ENCODE results near the gene G6PC1.
"Not testable (repeated sequence)": the region's sequence is repeated elsewhere in the genome, so short reads cannot be mapped to it uniquely, and the experiment has no call there.

G6PC1 gene

DNA sequence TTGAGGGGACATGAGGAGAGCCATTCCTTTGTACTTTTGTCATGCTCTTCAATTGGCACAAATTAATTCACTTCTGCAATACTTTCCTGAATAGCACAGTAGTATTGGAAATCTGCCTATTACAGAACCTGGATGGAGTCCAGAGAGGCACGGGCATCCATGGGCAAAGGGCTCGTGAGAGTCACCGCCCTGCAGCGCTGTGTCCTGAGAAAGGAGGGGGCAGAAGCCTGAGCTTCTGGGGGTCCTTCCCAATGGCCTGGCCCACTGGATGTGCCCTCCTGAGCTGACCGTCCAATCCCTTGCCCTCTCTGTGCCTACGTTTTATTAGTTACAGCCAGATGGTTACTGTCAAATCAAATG lies 3.5 kb downstream of the G6PC1 start:
- DNase-seq: no peak

DNA sequence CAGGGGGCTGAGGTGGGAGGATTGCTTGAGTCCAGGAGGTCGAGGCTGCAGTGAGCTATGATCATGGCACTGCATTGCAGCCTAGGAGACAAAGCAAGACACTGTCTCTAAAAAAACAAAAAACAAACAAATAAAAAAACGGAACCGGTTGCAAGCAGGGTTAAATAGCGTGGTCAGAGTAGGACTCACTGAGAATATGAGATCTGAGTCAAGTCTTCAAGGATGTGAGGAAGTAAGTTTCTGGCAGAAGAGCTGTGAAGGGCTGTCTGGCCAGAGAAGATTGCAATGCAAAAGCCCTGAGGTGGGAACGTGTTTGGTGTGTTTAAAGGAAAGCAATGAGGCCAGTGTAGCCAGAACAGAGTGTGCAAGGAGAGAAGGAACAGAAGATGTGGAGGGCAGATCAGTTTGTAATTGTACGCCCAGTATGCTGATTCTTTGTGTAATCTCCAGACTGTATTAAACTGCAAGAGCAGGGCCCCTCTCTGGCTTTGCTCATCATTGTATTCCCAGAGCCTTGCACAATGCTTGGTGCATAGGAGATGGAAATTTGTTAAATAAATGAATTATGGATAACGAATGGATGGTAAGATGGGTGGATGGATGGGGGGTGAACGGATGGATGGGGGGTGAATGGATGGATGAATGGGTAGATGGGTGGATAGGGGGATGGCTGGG lies 6.3 kb downstream of the G6PC1 start:
- DNase-seq: no peak

DNA sequence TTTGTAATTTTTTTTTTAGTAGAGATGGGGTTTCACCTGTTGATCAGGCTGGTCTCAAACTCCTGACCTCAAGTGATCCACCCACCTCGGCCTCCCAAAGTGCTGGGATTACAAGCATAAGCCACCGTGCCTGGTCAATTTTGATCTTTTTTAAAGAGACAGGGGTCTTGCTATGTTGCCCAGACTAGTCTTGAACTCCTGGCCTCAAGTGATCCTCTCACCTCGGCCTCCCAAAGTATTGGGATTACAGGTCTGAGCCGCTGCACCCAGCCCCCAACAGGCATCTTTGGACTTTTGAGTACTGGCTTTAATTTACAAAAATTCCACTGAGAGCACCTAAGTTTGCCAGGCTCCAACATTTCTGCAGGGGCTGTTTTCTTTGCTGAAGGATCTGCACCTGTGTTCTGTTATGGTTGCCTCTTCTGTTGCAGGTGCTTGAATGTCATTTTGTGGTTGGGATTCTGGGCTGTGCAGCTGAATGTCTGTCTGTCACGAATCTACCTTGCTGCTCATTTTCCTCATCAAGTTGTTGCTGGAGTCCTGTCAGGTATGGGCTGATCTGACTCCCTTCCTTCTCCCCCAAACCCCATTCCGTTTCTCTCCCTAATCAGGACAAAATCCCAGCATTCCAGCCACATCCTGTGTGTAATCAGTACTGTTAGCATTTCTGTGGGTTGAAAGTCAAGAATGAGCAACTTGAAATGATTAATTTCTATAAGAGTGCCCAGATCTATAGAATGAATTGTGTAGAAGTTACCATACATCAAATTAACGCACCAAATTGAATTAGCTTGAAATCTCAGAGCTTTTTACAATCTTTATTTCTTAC lies 8.5 kb downstream of the G6PC1 start:
- no peak for DNase-seq

DNA sequence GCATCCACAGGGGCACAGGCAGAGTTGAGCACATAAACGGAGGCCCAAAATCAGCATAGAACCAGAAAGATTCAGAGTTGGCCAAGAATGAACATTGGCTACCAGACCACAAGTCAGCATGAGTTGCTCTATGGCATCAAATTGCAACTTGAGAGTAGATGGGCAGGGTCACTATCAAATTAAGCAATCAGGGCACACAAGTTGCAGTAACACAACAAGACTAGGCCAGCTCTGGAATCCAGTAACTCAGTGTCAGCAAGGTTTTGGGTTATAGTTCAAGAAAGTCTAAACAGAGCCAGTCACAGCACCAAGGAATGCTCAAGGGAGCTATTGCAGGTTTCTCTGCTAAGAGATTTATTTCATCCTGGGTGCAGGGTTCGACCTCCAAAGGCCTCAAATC lies 12.9 kb downstream of the G6PC1 start:
- DNase-seq: no peak

DNA sequence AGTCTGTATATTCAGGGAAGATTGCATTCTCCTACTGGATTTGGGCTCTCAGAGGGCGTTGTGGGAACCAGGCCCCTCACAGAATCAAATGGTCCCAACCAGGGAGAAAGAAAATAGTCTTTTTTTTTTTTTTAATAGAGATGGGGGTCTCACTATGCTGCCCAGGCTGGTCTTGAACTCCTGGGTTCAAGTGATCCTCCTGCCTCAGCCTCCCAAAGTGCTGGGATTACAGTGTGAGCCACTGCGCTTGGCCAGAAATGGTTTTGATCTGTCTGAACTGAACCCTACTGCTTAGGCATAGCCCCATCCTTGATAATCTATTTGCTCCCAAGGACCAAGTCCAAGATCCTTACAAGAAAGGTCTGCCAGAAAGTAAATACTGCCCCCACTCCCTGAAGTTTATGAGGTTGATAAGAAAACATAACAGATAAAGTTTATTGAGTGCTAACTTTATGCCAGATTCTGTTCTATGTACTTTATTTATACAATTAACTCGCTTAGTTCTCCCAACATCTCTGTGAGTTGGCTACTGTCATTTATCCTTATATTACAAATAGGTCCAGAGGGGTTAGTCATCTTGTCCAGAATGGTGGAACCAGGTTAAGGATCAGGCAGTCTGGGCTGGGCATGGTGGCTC lies 13.5 kb downstream of the G6PC1 start:
- DNase-seq: no peak

DNA sequence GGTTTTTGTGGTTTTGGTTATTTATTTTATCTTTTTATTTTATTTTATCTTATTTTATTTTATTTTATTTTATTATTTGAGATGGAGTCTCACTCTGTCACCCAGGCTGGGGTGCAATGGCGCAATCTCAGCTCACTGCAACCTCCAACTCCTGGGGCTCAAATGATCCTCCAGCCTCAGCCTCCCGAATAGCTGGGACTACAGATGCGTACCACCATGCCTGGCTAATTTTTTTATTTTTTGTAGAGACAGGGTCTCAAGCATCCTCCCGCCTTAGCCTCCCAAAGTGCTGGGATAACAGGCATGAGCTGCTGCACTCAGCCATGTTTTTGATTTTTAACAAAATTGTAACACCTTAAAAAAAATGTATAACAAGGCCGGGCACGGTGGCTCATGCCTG lies 14.7 kb downstream of the G6PC1 start:
- not testable (repeated sequence) for DNase-seq

DNA sequence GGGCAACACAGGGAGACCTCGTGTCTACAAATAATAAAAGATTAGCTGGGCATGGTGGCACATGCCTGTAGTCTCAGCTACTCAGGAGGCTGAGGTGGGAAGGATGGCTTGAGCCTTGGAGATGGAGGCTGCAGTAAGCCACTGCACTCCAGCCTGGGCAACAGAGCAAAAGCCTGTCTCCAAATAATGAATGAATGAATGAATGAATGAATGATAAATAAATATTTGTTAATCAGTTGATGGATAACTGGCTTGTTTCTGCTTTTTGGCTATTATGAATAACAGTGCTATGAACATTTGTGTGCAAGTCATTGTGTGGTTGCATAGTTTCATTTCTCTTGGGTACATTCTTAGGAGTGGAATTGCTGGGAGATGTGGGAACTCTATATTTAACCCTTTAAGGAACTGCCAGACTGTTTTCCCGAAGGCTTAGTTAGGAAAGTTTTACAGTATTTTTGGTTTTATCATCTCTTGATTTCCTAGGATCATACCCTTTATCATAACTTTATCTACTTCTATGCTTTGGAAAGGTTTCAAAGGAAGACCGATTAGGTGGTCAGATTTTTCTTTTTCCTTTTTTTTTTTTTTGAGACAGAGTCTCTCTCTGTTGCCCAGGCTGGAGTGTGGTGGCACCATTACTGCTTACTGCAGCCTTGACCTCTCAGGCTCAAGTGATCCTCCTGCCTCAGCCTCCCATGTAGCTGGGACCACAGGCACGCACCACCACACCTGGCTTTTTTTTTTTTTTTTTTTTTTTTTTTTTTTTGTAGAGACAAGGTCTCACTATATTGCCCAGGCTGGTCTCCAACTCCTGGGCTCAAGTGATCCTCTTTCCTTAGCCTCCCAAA lies 16.0 kb downstream of the G6PC1 start:
- DNase-seq: not testable (repeated sequence)

DNA sequence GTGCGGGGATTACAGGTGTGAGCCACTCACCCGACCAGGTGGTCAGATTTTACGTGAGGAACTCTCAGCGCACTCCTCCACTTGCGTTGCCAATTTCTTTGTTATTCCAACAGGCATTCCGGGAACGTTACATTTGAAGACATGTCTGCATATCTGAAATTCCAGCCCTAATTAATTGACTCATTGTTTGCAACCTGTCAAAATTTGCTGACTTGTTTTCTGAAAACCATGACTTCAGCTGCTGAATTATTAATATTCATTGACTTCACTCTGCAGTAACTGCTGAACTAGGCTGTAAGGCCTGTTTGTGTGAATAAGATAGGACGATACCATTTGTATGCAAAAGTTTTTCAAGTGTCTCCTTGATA lies 16.6 kb downstream of the G6PC1 start:
- no peak for DNase-seq

DNA sequence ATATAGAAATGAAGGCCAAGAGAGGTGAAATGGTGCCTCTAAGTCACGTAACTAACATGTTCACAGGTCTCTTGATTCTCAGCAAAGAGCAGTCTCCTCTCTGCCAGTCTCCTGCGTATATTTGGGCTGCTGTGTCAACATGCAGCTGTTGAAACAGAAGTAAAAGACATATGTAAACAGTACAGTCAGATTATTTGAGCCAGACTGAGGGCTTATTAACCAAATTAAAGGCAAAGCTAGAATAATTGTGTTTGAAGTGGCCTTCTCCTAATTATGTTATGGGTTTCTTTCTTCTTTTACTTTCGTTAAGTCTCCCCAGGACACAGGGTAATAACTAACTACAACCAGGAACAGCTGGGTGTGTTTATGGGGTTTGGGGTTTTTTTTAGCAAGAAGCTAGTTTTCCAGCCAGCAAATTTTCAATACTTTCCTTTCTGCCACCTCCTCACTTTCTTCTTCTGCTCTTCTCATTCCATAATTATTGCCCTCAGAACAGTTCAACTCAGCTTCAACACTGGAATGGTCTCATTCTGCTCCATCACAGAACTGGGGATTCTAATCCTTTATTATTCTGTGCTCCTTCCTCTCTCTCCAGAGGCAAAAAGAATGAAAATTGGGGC lies 18.4 kb downstream of the G6PC1 start:
- DNase-seq: peak; percentile 88

DNA sequence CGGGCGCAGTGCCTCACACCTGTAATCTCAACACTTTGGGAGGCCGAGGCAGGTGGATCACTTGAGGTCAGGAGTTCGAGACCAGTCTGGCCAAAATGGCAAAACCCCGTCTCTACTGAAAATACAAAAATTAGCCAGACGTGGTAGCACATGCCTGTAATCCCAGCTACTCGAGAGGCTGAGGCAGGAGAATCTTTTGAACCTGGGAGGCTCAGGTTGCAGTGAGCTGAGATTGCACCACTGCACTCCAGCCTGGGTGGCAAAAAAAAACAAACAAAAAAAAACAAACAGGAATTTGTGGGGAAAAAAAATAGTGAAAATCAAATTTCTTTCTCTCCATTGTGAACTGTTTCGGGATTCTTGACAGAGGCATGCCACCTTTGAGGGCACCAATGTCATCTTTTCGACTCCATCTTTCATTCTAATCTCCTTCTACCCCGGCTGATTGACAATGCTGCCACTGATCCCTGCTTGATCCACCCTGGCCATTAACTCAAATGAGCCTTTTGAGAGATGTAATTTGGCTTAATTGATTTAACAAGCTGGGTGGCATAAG lies 19.0 kb downstream of the G6PC1 start:
- peak; percentile 3 for DNase-seq

DNA sequence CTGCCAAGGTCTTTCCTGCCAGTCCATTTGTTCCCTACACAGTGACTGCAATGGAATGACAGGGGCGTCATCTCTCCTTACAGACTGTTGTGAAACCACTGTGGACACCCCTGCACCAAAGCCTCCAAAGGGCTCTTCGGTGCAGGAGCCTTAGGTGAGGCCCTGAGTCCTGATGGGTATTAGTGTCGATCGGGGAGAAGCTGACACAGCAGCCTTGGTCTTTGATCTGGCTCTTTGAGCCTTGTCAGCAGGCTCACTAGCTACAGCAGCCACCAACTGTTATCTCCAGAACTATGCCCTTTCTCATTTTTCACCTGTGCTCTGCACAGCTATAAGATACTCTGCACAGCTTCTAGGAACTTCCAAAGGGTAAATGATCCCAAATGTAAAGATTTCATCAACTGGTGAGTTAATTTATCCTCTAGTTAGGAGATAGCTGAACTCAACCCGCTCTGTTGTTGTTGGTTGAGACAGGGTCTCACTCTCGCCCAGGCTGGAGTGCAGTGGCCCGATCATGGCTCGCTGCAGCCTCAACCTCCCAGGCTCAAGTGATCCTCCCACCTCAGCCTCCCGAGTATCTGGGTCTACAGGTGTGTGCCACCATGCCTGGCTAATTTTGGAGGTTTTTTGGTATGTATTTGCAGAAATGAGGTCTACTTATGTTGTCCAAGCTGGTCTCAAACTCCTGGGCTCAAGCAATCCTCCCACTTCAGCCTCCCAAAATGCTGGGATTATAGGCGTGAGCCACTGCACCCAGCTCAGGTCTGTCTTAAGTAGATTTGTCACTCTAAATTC lies 19.7 kb downstream of the G6PC1 start:
- DNase-seq: no peak

DNA sequence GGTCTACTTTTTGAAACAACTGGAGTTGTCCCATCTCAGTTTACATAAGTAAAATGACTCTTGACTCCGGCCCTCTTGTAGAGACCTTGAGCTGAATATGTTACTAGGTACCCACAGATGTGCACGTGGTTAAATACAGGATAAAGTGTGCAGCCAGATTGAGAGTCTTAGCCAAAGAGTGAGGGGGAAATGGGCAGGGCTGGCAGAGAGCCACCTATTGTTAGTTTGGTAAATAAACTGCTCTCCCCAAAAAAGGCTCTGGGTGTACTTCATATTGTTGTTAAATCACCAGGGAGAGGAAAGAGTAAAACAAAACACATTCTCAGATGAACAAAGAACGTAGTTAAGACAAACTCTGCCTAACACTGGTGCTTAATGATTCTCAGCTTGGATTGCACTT lies 20.3 kb downstream of the G6PC1 start:
- DNase-seq: peak; percentile 22

DNA sequence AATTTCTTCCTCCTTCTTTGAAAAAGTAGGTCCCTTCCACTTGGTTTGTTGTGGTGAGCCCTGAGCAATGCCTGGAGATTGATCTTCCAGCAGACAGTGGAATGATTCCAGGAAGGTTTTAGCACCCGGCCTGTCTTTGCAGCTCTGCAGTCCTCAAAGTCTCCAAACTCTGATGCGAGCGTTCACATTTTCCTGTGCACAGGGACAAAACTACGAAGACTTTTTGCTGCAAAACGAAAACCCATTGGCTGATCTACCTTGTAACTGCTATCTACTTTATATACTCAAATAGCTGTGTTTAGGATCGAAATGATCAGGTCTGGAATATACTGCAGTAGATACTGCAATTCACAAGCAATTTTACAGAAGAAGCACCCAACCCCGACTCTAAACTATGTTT lies 21.7 kb downstream of the G6PC1 start:
- DNase-seq: no peak

DNA sequence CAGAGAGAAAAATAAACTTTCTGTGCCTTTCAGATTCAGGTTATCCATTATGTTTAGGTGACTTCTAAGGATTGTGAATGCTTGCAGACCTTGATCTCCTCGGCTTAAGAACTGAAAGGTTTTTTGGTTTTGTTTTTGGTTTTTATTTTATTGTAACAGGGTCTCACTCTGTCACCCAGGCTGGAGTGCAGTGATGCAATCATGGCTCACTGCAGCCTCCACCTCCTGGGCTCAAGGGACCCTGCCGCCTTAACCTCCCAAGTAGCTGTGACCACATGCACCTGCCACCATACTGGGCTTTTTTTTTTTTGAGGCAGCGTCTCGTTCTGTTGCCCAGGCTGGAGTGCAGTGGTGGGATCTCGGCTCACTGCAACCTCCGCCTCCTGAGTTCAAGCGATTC lies 22.9 kb downstream of the G6PC1 start:
- not testable (repeated sequence) for DNase-seq

DNA sequence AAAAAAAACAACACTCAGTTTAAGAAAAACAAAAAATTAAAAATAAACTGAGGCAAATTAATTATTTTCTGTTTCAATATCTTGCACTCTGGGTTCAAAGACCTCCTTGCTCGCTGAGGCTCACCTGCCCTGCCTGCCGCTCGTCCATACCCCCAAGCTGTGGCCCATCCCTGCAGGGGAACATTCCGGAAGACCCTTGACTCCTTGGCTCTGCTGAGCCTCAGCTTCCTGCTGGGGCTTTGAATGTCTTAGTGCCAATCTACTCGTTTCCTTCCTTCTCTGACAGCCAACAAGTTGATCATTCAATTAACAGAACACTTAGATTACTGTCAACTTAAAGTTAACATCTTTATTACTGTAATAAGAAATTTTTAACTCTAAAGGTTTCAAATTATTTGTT lies 24.3 kb downstream of the G6PC1 start:
- no peak for DNase-seq

DNA sequence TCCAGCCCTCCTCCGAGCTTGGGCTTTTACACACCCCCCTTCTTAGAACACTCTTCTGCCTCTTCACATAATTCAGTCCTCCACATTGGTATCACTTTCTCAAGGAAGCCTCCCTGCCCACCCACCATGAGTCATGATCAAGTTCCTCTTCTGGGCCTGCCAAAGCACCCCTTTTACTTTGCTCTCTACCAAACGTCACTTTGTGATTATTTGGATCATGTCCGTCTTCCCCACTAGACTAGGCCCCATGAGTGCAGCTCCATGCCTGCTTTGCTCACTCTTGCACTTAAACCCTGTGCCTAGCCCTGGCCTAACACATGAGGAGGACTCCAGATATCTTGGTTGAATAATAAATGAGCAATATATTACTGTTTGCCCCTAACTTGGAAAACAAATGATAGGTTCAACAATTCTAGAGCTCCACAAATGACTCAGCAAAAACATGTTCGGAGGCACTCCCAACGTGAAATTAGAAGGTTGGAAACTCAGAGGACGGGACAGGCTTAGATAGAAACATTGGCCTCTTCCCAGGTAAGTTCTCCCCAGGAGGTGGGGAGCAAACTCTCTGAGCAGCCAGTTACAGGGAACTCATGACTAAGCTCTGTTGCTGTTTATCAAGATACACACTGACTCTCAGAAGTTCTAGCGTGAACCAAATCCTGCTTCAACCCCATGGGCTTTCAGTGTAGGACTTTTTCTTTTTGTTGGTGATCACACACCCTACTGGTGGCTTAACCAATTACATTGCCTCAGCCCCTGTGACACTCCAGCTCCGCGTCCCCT lies 28.3 kb downstream of the G6PC1 start:
- no peak for DNase-seq

DNA sequence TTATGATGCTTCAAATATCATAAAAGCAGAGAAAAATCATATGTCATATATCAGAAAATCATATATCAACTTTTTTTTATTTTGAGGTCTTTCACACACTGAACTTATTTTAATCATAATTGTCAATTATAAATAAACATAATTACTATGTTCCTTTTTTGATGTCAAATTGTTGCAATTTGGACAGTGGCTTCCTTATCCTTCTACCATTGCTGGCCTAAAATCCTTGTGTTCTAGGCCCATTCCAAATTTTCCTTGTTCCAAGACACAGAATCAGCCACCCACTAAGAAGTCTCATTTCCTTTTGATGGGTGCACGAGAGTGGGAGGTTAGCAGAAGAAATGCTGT lies 28.9 kb downstream of the G6PC1 start:
- no peak for DNase-seq

DNA sequence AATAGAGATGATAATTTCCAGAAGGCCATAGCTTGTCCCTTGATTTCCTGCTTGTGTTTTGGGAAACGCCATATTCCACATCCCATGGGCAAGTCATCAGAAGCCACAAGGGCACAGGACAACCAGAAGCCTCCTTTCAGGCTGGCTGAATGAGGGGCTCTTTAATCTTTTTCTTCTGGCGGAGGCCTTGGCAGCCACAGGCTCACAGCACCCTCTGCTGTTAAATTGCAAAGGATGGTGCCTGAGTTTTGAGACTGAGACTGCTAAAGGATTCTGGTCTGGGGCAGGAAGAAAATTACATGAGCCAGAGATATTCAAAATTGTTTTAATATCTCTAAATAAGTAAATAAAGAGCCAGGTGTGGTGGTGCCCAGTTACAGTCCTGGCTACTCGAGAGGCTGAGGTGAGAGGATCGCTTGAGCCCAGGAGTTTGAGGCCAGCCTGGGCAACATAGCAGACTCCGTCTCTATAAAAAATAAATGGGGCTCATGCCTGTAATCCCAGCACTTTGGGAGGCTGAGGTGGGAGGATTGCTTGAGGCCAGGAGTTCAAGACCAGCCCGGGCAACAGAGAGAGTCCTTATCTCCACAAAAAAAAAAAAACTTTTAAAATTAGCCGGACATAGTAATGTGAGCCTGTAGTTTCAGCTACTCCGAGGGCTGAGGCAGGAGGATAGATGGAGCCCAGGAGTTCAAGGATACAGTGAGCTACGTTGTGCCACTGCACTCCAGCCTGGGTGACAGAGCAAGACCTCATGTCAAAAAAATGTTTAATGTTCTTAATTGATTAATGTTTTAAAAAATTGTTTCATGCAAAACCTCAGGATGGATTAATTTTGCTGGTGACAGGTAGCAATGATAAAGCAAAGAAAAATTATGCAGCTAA lies 37.4 kb downstream of the G6PC1 start:
- peak; percentile 64 for DNase-seq

DNA sequence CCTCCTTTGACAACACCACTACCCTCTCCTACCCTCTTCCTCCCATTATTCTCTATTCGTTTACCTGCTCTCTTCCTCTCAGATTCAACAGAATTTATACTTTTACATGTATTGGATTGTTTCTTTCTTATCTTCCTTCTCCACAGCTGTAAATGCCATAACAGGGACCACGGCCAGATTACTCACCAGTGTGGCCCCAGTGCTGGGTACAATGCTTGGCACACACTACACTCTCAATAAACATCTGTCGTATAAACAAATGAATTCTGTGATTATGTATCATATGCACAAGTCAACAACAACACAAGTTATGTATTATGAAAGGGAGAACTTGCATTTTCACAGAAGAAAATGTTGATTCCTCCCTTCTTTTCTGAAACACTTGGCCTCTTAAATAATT lies 43.6 kb downstream of the G6PC1 start:
- DNase-seq: no peak

DNA sequence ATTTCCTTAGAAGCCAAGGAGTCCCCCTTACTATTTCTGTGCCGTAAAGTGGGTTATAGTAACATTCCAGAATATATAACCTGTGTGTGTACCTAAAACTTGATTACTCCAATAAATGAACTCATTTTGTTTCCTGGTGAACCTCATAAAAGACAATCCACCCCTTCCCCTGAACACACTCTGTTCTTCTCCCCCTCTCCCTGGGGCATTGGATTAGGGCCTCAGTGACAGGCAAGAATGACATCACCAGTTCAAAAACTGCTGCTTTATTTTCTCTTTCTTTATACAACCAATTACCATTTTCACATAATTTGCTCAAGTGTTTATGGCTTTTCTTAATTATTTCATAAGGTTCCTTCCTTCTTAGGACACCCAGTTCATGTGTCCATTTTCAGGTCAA lies 46.2 kb downstream of the G6PC1 start:
- DNase-seq: no peak
